Stimulated activated CD4-positive, alpha-beta T cell treated with anti-CD3 and anti-CD28 coated beads, TNF-alpha, amount 100 ng/mL, for 48 hours (primary cell): Measurements from ENCODE around the gene USP35.
"Not testable (repeated sequence)": the region's sequence is repeated elsewhere in the genome, so short reads cannot be mapped to it uniquely, and the experiment has no call there.

ENCODE experiments used
- DNase-seq, 3 donors: peaks; one replicate each; pipeline ENCODE4 v3.0.0-alpha.2; 2020; ENCODE audit warnings: low read depth in 3 of 3

USP35 gene

DNA sequence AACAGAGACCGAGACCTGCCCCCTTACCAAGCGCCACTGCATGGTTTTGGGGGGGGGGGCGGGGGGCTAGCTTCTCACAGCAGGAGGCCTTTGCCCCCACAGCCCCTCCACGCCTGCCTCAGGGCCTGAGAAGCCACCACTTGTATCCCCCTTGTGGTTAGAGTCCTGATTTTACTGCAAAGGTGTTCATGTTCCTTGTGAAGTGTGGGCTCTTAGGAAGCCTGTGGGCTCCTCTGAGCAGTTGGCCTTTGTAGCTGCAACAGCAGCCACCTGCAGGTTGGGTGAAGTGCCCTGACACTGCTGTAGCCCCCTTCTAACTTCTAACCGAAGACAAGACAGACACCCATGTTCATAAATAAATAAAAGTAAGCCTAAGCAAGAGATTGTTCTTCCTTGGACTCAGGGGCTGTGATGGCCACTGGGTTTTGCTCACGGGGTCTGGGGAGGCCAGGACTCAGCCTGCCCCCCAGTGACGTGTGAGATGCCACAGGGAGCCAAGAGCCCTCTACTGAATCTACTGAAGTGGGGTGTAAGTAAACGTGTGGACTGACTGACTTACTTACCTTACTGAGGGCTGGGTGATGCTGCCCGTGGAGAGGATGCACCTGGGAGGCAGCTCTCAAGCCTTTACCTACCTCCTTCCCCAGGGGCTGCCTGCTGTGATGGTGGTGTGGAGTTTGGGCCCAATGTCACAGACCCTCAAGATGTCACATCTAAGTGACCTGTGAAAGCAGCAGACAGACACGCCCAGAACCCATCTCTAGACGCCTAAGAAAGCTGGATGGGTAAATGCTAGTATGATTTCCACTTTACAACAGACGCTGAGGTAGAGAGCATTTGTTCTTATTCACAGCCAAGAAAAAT is 25.8 kb downstream of the USP35 start:
- DNase-seq = no peak

DNA sequence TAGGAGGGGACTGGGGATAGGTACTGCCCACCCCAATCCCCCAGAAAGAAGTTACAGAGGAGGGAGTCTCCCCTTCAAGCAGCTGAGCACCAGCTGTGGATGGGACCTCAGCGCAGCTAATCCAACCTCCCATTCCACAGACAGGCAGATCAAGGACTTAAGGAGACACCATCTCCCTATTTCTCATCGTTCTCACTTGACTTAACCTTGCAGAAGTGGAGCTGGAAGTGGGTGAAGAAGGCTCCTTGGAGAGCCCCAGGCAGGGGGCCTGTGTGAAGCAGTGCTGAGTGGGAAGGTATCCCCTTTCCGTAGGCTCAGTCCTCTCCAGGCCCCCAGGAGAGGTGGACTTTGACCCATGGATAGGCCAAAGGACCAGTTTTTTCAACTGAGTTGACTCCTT is 27.3 kb downstream of the USP35 start:
- DNase-seq = no peak

DNA sequence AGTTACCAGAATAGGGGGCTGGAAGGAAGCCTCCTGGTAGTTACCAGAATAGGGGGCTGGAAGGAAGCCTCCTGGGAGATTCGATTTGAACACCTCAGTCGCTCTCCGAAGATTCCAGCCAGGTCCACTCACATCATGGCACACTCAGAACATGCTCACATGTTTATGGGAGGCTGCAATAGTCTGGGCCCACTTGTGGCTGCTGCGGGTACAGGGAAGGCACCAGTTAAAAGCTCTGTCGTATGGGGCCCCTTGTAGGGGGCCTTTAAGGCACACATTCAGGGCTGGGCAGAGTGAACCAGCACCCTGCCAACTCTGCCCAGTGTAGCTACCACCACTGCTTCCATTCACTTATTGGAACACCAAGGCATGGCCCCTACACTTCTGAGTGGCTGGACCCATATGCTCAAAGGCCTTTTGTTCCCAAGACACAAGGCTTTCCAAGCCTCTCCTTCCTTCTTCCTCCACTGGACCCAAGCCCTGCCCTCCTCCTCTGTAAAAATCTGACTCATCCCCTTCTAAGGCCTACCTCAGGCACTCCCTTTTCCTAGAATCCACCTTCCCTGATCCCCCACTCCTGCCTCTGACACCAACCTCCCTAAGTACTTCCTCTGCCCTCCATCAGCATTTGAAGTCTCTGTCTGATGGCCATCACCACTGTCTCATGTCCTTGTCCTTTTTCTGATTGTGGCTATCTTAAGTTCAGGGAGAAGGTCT is 28.0 kb downstream of the USP35 start:
- DNase-seq = no peak

DNA sequence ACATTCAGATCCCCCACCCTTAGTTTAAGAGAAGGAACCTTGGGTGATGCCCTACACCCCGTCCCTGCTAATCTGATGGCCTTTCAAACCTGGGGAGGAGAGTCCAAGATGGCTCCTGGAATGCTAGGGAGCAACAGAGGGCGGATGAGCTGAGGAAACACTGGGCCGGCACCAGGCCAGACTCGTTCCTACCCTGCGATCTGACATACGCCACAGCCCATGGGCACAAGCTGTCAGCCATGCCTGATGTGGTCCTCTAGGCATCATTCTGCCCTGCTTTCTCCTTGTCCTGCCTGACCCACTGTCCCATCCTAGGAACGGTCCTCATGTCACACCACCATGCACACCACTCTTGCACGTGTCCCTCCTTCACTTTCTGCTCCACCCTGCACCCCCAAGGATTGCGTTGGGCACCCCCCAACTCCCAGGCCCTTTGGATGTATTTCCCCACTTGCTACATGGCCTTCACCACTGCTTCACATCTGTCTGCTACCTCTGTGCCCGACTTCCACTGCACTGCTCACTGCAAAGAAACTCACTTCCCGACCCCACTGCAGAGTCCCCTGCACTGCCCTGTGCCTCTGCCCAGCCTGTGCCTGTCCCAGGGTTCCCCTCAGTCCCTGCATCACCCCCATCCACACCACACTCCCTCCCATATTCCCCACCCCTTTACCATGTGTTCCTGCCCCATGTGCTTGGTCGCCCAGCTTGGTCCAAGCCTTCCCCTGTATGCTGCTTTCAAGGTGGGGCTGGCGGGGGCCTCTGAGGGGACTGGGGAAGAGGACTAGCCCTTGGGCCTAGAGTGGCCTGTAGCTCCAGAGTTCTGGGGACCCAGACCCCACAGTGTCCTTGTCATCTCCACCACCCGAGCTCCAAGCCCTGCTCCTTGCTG is 29.2 kb downstream of the USP35 start:
- no peak for DNase-seq

DNA sequence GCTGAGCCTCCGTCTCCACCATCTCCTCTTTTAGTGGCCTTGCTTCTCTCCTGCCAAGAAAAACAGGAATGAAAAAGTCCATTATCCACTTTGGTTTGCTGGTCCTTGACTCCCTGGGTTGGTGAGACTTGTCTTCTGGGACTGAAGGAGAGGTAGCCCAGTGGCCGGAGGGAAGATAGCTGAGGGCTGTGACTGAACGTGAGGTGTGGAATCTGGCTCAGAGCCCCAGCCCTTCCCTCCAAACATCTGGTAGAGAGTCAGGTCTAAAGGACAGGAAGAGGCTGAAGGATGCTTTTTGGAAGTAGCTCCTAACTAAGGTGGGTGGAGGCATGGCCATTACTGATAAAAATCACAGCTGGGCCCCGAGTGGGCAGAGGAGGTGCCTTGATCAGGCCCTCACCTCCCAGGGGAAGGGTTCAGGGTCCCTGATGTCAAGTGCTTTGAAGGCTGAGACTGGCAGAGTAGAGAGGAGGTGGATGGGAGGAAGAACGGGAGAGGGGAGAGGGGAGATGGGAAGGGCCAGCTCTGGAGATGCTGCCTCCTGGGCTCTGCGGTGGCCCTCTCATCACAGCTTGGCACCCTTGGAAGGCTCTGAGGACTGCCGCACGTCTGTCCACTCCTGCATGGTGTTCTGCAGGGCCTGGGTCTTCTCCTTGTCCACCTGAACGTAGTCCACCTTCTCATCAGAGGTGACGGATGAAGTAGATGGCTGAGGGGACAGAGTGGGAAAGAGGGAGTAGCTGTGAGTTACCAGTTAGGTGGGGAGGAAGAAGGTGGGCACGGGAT is 30.2 kb downstream of the USP35 start:
- DNase-seq = no peak

DNA sequence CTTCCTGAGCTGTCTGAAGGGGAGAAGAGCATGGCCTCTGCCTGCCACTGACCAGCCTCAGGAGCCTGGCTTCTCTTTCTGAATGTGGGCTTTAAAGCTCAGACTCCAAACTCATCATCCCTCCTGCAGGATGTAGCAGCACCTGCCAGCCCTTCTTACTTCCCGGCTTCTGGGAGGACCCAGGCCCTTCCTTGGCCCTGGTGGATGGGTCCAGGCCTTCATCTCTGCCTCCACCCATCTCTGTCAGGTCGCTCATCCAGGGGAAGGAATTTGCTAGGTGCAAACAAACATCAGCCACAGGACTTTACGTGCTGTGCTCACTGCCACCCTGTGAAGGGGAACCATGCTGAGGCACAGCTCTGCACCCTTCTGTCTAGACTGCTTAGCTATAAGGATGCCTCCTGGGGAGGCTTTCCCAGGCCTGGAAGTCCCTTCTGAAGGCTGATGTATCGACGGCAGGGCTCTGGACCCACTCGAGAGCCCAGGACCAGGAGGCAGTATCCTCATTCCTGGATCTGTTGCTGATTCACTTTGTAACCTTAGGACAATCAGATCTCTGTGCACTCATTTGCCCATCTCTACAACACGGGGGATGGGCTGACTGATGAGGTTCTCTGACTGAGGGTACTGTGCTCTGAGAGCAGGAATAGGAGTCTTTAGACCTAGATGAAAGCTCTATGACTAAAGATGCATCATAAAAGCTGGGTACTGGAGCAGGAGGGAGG is 30.9 kb downstream of the USP35 start:
- no peak for DNase-seq

DNA sequence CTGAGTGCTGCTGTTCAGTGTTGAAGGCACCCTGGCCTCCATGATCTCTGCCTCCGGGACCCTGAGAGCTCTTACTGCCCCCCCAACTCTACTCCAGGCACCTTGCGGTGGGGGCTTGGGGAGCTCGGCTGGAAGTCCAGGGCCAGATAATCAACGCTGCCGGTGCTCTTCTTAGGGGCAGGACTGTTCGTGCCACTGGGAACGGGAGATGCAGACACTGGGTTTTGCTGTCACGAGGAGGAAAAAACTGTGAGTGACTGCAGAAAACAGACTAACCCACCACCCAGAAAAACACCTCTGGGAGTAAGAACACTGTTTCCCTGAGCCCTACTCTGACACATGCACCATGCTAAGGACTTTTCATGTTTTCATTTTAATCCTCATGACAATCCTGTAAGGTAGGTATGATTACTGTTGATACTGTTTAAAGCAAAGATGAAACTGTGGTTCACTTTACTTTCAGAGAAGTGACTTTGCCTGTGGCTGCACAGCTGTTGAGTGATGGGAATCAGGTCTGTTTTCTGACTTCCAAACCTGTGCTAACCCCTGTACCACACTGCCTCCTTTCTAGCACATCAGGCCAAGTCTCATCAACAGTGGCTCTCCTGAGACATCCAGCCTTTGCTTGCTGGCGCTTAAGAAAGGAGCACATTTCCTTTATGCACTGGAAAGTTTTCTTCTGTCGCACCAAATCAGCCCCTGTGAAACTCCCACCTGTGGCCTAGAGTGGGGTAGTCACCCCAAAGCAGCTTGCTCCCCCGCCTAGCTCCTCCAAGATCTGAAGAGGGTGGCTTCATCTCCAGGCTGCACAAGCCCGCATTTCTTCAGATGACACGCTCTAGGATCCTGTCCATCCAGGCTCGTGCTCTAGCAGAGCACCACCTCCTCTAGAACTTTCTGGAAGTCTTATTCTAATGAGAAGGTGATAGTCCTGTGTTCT is 31.8 kb downstream of the USP35 start:
- DNase-seq = no peak

DNA sequence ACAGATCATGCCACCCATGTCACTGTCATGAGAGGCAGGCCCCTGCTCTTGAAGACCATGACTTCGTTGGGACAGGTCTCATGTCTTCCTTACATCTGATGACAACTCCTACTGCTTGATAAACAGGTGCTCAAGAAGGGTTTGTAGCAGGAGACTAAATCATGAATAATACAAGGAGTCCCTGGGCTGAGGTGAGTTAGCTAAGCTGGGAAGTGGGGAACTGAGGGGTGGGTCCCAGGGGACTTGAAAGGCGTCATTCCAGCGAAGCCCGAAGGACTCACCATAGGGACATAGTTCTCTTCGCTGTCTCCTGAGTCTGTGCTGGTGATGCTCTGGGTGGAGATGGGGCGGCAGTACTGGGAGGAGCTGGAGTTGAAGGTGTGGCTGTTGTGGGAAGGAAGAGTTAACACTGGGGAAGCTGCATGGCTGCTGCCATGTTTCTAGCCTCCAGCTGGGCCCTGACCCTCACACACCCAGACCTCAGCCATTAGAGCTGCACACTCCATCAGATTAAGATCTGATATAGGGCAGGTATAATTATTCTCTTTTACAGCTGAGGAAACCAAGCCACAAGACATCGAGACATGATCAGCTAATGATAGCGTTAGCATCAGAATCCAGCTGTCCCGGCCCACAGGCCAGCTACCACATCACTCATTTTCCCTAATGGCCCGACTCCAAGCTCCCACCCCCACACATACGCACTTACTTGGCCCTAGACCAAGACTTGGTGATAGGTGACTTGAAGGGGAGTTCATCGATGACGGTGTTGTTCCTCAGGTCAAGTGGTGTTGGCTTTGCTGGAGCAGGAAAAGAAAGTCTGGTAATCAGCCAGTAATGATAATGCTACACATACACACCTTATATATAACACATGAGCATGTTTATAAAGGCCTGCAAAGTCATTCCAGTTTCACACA is 32.9 kb downstream of the USP35 start:
- no peak for DNase-seq

DNA sequence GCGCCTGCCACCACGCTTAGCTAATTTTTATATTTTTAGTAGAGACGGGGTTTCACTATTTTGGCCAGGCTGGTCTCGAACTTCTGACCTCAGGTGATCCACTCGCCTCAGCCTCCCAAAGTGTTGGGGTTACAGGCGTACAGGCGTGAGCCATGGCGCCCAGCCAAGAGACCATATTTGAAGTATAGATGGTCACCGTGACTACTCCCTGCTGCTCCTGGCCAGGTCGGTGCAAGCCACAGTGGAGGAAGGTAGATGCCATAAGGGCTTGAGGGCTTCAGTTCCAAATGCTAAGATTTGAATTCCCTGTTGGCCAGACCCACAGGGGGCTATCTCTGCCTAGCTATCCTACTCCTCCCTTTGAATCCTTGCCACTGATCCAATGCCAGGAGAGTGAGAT is 34.0 kb downstream of the USP35 start:
- not testable (repeated sequence) for DNase-seq

DNA sequence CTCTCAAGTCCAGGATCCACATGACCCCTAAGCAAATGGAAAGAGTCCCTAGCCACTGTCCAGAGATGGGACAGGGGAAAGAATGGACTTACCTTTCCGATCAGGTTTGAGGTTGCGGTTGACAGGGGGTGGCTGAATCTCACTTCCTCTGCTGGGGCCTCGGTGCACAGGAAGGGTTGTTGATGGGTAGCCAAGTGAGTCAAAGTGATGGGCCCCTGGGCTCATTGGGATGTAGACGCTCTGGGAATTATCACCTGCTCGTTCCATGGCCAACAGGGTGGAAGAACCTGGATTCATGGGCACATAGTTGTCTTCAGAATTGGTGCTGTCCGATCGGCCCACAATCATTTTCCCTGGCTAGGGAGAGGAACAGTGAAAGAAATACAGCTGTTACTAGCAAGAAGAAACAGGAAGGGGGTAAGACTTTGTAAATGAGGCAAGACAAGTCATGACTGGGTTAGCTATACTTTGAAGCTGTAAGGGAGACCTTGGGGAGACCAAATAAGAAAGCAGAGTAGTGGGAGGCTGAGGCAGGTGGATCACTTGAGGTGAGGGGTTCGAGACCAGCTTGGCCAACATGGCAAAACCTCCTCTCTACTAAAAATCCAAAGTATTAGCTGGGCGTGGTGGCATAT is 34.7 kb downstream of the USP35 start:
- no peak for DNase-seq

DNA sequence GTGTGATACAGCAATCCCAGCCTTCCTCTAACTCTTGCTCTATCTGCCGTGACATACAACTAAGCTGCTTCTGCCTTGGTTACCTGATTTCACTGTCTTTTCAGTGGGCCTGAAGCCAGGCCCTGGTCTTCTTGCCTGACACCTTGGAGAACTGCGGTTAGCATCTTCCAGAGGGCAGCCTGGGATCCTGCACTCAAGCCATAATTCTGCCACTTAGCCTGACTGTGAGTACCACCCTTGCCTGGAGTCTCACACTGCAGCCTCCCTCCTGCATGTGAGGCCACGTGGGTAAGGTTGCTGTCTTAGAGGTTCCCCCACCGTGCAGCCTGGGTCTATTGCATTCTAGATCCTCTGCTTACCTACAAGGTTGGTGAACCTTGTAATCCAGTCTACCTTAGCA is 35.8 kb downstream of the USP35 start:
- DNase-seq = no peak

DNA sequence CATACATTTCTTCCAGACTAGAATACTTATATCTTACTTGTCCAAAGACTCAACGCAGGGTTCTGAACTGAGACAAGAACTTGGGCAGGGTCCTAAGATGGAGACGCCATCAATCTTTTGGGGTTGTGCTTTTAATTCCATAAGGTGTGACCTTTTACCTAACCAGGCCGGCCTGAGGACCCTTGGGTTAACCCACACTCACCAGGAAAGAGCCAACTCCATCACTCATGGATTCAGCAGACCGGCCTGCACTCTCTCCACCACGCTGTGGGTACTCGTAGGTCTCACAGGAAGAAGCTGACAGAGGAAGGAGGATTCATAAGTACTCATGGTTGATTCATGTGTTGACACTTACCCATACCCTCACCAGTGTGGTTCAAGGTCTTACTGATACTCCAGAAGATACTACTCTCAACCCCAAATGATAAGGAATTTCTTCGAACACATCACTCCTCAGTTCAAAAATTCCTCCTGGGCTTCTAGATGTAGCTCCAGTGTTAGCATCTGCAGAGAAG is 36.2 kb downstream of the USP35 start:
- DNase-seq = no peak

DNA sequence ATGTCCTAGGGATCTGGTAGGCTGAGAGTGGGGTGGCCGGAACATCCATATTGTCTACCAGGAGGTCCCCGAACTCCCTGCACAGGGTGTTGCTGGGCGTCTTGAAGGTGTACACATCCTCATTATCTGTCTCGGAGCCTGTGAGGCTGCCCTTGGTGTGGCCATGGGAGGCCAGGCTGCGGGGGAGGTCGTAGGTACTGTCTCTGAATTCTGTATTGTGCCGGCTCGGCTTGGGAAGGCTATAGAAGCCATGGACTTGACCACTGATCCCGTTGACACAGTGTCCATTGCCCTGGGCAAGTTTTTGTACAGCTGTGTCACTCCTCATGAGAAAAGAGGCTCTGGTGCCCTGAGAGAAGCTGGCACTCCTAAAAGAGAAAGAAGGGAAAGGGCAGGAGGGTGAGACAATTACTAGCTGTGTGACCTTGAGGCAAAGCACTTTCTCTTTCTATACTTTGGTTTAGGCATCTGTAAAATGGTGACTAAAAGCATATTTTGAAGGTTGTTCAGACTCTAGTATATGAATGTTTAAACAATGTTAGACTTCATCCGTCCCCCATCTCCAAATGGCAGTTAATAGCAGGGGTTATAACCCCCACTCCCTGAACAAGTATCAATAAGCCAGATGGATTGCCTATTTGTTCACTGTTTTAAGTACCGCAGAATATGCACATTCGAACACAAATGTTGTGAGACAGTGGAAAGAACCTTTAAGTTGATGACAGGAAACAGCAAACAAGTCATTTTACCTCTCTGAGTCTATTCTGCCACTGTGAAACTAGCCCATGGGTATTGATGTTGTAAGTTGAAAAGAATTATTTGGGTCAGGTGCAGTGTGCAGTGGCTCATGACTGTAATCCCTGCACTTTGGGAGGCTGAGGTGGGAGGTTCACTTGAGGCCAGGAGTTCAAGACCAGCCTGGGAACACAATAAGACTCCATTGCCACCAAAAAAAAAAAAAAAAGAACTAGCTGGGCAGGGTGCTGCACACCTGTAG is 38.3 kb downstream of the USP35 start:
- no peak for DNase-seq

DNA sequence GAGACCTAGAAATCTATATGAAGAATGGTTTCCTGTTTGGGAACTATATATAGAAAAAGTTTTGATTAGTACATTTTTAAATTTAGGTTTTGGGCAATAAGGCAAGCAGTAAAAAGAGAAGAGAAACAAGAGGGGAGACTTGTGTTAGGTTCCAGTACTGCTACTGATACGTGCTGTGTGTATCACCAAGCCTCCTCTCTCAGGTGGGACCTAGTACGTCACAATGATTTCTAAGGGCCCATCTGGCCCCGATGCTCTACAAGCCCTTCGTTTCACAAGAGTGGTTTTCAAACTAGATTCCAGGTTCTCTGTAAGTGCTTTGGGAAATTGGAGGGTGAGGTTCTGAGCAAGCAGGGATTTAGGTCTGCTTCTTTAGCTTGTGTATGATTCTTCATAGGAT is 39.2 kb downstream of the USP35 start:
- no peak for DNase-seq

DNA sequence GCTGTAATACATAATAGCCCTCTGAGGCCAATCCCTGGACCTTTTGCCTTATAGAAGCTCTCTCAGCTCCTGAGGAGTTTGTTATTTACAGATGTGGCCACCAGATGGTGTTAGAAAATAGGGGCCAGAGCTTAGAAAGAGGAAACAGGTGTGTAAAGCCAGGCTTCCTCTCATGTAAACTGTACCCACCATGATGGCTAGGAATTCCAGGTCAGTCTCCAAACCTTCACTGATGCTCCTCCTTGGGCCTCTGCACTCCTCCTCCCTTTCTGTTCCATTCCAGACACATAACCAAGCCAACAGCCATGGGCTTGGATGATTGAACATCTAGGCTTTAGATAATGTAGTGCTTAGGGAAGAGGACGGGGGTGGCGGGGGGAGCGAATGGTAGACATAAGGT is 39.7 kb downstream of the USP35 start:
- no peak for DNase-seq

DNA sequence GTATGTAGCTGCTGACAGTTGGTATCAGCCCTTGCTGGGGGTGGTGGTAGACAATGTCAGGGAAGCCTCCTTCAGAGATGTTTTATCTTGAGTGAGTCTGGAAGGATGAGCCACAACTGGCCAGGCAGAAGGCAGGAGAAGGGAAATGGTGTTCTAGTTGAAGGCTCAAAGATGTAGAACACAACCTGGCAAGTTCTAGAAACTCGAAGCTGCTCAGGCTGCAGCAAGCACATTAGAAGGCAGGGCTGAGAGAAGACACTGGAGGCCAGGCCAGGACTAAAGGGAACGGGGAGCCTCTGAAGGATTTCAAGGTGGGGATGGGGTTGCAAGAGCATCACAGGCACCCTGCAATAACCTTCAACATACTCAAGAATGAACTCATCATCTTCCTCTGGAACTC is 40.4 kb downstream of the USP35 start:
- no peak for DNase-seq
